ENCODE data around the gene DIDO1.
"Not testable (repeated sequence)": the region's sequence is repeated elsewhere in the genome, so short reads cannot be mapped to it uniquely, and the experiment has no call there.

DIDO1 gene

DNA sequence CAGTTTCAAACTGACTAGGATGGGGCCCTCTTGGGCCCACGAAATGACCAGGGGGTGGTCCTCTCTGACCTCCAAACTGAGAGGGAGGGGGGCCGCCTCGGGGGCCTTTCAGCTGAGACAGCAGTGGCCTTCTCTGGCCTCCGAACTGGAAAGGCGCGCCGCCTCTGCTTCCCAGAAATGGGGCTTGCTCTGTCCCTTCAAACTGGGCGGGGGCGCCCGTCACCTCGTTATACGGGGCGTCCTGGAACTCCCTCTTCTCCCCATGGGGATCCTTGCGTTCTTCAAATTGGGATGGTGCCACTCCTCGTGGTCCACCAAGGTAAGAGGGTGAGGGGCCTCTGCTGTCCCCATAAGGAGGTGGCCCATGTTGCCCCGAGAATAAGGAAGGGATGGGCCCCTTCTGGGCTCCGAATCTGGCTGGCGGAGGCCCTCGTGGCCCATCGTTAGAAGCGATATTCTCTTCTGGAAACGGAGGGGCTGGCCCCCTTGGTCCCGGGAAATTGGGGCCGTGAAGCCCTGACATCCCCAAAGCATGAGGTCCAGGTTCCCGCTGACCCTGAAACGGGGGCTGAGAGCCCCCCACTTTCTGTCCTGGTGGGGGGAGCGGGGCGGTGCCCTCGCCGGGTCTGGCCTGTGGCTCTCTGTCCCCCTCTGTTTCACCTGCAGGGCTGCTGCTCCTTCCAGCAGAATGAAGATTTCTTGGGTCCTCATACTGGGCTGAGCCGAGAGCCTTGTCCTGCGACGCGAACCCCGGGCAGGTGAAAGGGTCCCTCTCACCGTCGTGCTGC is 46.0 kb downstream of the DIDO1 start:
- no peak for DNase-seq (ENCODE audit: low read depth in 2 of 2)

DNA sequence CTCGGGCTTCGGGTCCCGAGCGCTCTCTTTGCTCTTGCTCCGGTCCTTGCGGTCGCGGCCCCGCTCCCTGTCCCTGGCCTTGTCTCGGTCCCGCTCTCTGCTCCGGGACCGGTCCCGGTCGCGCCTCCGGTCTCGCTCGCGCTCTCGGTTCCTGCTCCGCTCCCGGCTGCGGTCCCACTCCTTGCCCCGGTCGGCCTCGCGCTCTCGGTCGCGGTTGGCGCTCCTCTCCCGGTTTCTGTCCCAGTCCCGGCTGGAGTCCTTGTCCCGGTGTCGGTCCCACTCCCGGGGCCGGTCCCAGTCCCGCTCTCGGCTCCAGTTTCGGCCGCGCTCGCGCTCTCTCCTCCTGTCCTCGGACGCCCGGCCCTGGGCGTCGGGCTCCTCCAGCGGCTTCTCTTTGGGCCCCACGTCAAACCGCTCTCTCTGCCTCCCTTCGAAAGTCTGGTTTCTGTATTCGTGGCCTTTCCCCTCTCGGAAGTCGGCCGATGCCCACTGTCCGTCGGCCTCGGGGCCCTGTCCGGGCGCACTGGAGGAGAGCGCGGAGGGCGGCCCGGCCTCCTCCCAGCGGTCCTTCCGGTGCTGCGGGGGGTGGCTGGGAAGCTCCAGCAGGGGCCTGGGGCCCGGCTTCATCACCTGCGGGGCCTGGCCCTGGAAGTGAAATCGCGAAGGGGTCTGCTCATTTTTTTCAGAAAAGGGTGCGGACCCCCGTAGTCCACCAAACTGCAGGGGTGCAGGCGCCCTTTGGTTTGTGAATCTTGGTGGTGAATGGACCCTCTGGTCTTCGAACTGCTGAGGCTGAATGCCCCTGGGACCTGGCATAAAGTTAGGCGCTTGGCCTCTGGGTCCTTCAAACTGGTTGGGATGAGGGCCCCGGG is 46.8 kb downstream of the DIDO1 start:
- no peak for DNase-seq (ENCODE audit: low read depth in 2 of 2)

DNA sequence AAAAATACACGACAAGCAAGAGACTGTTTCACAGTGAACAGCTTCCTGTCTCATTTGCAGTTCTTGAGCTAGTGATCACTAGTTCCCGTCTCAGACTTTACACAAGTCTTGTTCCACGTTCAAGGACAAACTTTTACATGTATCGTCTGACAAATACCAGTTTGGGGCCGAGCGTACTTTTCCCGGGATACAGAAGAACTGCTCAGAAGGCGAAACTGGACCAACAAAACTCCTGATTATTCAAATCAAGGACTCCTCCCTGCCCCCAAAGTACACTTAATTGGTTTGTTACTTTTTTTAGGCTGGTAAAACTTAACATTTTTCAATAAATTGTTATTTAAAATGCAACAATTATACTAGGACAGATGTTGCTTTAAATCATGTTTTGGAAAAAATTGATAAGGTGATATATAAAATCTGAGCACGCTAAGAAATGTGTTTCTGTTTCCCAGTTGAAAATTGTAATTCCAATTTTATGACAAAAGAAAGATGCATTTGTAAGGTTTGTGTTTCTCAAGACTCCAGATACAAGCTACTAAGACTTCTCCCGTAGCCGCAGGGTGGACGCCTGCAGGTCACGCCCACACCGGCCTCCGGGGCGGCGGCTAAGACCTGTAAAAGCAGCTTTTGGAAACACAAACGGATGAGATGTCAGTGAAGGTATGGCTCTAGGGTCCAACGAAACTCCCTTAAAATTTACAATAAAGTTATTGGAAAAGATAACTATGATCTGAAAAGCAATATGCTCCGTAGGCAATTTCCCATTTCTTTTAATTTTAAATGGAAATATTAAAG is 47.9 kb downstream of the DIDO1 start:
- DNase-seq (ENCODE audit: low read depth in 2 of 2): no peak

DNA sequence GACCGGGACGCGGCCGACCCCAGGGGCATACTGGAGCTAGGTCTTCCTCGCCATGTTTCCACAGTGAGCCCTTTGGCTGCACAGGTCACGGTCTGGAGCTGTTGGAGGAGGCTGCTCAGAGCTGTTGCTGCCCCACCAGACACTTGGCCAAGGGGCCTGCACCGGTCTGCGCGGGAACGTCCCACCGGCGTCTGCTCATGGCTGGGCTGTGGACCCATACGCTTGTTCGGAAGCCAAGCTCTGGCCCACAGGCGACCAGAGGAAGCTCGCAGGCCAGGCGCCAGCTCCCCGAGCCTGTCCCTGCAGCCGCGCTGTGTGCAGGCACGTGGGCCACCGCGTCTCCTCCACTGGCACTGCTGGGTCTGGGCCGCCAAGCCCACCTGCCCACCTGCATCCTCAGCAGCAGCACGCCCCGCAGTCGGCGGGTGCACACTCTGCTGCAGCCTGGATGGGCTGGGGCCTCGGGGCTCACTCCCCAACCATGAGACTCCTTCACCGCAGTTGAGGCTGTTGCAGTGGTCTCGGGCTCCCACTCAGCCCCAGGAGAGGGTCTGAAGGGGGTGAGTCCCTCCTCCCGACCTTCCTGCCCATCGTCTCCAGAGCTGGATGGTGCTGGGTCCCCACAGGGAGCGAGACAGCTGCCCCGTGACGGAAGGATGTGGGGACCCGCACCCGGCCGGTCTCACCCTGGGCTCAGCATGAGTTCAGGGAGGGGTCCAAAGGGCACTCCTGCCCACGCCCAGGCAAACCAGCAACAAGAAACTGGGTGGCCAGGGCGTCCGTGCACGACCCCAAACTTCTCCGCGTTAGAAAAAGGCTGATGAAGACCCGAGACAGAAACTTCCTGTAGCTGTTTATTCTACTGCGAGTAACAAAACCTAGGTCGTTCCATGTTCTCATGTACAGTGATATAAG is 49.1 kb downstream of the DIDO1 start:
- no peak for DNase-seq (ENCODE audit: low read depth in 2 of 2)

DNA sequence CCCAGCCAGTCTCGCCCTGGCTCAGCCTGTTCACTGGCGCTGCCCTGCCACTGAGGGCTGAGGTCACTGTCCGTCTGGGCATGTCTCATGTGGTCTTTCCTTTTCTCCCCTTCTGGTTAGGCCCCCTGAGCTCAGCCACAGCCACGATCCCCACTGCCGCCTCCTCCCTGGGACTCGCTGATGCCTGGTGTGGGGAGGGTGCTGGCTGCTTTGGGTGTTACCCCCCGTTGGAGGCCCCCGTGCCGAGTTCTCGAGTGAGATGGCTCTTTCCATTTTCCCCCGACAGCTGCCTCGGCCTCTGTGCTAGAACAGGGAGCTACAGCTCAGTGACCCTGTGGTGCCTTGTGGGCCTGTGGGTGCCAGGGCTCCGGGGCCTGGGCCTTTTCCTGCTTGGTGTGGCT is 49.8 kb downstream of the DIDO1 start:
- DNase-seq (ENCODE audit: low read depth in 2 of 2): no peak

DNA sequence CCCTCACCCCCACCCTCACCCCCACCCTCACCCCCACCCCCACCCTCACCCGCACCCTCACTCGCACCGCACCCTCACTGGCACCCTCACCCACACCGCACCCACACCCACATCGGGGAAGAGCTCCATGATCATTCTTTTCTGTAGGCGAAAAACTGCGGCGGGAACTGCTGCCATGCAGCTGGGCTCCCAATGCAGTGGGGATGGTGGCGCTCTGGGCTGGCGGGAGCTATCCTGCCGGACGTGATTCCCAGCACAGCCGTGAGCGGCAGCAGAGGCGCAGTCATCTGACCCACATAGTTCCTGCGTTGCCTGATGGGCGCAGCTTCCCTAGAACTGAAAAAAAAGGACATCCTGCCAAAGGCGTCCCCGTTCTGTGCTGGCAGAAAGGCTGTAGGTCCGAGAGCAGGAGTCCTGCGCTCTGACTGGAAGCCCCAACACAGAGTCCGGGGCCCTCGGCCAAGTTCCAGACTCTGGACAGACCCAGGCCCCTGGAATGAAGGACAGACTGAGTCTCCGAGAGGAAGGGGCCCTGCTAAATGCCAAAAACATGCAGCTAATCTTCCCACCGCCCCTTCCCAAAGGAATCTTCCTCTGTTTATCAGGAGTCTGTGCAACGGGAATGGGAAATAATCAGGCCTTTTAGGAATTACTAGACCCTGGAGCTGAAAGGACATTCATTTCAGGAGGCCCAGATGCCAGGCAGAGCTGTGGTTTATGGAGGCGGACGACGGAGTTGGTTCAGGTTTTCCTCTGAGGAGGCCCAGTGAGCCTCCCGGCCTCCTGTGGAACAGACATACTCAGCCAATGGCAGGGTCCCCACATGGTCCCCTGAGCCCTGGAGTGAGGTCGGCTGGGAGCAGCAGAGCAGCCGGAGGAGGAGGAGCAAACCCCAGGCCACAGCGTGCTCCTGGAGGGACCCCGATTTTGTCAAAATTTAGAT is 50.6 kb downstream of the DIDO1 start:
- DNase-seq (ENCODE audit: low read depth in 2 of 2): peak; percentile 64 to 73

DNA sequence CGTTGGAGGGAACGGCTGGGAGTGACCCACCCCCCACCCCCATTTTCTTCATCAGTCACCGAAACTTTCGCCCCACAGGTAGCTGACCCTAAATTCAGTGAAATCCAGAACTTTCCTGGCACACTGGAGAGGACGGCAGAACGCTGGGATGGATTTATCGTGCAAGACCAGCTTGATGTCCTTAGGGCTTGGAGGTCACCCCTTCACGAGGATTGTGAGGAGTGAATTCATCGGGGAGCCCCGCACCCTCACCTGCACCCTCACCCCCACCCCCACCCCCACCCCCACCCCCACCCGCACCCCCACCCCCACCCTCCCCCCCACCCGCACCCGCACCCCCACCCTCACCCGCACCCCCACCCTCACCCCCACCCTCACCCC is 51.4 kb downstream of the DIDO1 start:
- no peak for DNase-seq (ENCODE audit: low read depth in 2 of 2)

DNA sequence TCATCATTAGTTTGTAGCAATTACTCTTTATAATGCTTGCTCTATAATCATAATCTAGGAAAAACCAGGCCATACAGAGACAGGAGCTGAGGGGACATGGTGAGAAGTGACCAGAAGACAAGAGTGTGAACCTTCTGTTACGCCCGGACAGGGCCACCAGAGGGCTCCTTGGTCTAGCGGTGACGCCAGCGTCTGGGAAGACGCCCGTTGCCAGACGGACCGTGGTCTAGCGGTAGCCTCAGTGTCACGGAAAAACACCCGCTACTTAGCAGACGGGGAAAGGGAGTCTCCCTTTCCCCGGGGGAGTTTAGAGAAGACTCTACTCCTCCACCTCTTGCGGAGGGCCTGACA is 52.6 kb downstream of the DIDO1 start:
- DNase-seq (ENCODE audit: low read depth in 2 of 2): not testable (repeated sequence)

DNA sequence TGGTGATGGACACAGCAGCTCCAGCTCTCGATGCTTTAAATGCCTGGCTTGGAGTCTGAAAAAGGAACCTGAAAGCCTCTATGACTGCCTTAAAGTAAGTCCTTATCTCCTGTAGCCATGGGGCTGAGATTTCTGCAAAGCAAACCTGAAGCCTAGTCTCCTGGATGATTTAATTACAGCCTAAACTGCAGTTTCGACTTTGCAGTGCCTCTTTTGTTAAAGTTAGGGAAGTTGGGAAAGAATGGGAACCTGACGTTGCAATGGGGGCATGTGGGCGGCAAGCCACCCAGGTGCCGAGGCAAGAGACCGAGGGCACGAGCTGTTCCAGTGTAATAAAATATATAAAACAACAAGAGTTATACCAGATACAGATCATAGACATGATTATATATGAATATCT is 53.0 kb downstream of the DIDO1 start:
- no peak for DNase-seq (ENCODE audit: low read depth in 2 of 2)

DNA sequence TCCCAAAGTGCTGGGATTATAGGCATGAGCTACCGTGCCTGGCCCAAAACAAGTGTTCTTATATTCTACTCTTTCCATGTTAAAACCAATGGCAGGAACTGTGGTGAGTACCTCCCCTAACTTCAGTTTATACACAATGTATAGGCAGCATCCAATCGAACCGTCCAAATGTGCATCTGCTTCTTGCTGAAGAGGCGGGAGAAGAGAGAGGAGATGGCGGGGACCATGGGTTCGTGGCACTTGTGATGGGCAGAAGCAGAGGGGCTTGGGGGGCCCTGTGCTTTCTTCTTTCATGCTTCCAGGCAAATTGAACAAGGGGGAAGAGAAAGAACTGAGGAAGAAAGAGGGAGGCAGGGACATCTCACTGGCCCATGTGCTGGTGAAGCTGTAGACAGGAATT is 53.4 kb downstream of the DIDO1 start:
- DNase-seq (ENCODE audit: low read depth in 2 of 2): no peak

DNA sequence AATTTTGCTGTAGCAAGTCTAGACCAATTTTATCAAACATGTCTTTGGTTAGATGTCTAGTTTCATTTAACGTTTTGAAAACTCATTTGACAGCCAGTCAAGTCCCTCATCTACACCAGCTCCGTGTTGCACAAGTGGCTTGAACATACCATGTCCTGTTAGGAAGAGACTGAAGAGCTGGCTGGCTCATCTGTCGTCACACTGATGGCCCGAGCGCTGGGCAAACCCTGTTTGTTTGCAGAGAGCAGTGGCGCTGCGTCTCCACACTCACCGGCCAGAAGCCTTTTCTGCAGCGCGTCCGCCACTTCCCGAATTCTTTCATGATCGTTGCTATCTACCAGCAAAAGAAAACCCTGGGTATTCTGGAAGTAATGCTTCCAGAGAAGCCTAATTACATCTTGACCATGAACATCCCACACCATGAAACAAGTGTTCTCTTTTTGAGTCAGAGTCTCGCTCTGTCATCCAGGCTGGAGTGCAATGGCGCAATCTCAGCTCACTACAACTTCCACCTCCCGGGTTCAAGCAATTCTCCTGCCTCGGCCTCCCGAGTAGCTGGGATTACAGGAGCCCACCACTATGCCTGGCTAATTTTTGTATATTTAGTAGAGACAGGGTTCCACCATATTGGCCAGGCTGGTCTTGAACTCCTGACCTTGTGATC is 54.0 kb downstream of the DIDO1 start:
- DNase-seq (ENCODE audit: low read depth in 2 of 2): no peak

DNA sequence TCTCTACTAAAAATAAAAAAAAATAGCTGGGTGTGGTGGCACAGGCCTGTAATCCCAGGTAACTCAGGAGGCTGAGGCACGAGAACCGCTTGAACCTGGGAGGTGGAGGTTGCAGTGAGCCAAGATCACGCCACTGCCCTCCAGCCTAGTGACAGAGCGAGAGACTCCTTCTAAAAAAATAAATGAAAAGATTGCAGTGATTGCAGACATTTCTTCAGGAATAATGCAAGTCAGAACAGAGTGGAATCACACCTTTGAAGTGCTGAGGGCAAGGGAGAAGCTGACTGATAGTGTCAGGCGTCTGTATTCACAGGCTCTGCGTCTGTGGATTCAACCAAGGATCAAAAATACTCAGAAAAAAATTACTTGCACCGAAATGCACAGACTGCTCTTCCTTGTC is 62.1 kb downstream of the DIDO1 start:
- no peak for DNase-seq (ENCODE audit: low read depth in 2 of 2)

DNA sequence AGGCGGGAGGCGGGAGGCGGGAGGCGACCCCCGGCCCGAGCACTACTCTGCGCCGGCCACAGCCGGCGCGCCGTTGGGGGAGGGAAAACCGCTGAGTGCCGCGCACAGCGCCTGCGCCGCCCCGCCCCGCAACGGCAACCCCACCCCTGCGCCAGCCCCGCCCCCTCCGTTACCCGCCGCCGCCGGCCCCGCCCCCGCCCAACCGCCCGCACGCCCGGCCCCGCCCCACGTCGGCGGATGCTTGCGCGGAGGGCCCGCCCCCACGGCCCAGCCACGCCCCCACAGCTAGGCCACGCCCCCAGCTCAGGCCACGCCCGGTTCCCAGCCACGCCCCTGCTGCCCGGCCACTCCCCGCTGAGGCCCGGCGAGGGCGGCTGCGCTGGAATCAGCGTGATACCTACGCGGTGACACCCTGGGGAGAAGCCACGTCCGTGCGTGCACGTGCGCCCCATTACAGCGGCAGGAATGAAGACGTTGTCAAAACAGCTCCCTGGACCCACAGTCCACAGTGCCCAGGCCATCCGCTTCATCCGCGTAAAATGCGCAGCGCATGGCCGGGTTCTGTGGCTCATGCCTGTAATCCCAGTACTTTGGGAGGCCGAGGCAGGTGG is 64.5 kb downstream of the DIDO1 start, which contains the start of gene TCFL5:
TSS of gene TCFL5 (minus strand) at position 97 of the 611 bp plus-strand sequence. CDS start 152 bp downstream, outside the sequence.
- peak; percentile 66 to 68 for DNase-seq (ENCODE audit: low read depth in 2 of 2)

DNA sequence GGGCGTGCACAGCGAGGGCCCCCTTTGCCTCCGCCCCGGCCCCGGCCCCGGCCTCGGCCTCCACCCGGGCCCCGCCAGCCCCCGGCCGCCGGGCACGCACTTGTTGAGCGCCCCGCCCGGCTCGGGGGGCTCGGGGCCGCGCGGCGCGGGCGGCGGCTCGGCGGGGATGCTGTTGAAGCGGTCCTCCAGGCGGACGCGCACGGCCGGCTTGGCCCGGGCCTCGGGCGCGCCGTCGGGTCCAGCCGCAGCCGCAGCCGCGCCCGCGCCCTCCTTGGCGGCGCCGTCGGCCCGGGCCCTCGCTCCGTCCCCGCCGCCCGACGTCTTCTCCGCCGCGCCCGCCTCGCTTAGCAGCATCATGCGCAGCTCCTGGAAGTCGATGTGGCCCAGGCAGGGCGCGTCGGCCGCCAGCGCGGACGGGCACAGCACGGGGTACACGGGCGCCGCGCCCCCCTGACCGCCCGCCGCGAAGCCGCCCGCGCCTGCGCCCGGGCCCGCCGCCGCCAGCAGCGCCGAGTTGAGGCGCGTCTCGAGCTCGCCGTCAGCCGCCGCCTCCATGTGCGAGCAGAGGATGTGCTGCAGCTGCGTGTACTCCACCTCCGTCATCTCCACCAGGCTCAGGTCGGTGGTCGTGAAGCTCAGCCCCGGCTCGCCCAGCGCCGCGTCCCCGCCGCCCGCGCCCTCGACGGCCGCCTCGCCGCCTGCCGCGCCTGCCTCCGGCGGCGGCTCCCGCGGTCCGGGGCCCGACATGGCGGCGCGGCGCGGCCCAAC is 65.2 kb downstream of the DIDO1 start:
- DNase-seq (ENCODE audit: low read depth in 2 of 2): no peak

DNA sequence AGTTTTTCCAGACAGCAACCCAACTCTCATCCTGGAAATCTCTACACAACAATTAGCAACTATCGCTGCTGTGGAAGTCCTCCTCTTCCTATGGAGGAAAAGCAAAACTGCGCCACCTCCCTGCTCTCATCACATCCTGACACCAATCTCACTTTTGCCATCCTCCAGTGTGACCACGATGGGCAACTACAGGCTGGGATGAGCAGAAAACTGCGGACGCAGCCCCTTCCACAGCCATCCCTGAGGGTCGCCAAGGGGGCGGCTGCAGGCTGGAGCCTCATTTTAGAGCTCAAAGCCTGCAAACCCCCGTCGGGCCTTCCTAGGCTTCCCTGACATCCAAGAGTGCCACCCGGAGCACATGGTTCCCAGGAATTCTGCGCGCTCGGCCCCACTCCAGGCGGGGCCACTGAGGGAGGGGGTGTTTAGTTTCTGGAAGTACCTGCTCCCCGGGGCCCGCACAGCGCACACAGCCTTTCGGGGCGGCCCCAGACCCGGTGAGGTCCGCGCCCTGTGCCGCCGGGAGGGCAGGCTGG is 65.8 kb downstream of the DIDO1 start:
- no peak for DNase-seq (ENCODE audit: low read depth in 2 of 2)

DNA sequence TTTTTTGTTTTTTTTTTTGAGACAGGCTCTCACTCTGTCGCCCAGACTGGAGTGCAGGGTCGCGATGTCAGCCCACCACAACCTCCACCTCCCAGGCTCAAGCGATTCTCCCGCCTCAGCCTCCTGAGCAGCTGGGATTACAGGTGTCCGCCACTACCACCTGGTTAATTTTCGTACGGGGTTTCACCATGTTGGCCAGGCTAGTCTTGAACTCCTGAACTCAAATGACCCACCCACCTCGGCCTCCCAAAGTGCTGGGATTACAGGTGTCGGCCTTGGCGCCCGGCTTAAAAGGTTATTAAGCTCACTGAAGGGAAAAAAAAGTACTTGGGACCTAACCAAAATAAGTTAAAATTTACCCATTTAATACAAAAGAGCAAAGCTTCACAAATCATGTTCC is 66.6 kb downstream of the DIDO1 start:
- no peak for DNase-seq (ENCODE audit: low read depth in 2 of 2)

DNA sequence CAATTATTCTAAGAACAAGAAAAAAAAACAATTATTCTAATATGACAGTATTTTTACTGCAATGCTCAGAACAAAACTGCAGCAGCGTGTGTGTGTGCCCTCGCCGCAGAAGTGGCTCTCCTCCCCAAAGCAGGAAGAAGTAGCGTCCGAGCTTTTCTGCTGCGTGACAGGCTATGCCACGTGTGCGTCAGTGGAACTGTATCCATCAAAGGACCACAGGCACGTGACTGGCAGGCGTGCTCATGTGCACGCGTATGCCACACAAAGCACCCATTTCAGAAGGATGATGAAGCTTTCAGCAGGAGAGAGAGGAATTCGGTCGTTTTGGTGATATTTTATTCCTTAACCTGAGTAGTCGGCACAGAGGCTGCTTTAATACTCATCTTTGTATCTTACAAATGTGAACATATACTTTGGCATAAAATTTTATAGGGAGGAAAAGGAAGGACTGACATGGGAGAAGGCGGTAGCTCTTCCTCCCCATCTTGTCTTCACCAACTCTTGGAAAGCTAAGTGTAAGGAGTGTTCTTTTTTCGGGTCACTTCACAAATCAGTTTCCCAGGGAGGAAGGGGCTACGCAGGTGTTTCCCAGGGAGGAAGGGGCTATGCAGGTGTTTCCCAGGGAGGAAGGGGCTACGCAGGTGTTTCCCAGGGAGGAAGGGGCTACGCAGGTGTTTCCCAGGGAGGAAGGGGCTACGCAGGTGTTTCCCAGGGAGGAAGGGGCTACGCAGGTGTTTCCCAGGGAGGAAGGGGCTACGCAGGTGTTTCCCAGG is 68.1 kb downstream of the DIDO1 start:
- DNase-seq (ENCODE audit: low read depth in 2 of 2): no peak

Data from fibroblast of skin of left quadriceps (primary cell).